Measurements from ENCODE around the gene OTOF. TPM values are rescaled to one million over a fixed set of nuclear protein-coding genes. Genes with fewer than 3 reads are reported as not detected.

The OTOF gene
- total and polyA plus RNA-seq, 2 donors (not counting 3 experiments of a cell fraction or from before 2014, with no cell fraction given): 0.06 to 0.22 TPM

GRCh38 chr2:26521054-26521912 is 43.4 kb upstream of the OTOF start:
- Histone ChIP-seq H3K9me3 (replicated peaks; ENCODE audit: control insufficient read depth, insufficient read depth, low read length) (no peaks in the 10 kb centered on the region), H3K9me1 (replicated peaks; ENCODE audit: control insufficient read depth, extremely low read depth, insufficient read depth, low read length) (no peaks in the 10 kb centered on the region), H3K27ac (ENCODE audit: insufficient read depth, low read depth, low read length) (no peak overlapping the region), H3K36me3 (ENCODE audit: control insufficient read depth in 2 of 2, extremely low read depth in 1 of 2, insufficient read depth in 2 of 2, low read length in 2 of 2) (no peaks in the 10 kb centered on the region), H3K27me3 (ENCODE audit: control insufficient read depth in 2 of 2, insufficient read depth in 2 of 2, low read length in 2 of 2) (peaks cover 3 to 10% of the 10 kb centered on the region in 2 experiments), H3K9ac (replicated peaks; ENCODE audit: extremely low read depth, insufficient read depth, low read length) (no peak overlapping the region), H3K4me3 (replicated peaks in 1 of 3; ENCODE audit: insufficient read depth in 1 of 3, low read depth in 1 of 3, low read length in 3 of 3) (no peak overlapping the region), H2AFZ (ENCODE audit: low read depth, low read length) (no peak overlapping the region), H3K4me2 (ENCODE audit: insufficient read depth, low read length) (no peak overlapping the region), H3K79me2 (ENCODE audit: control insufficient read depth, insufficient read depth, low read length) (no peaks in the 10 kb centered on the region), H4K20me1 (replicated peaks; ENCODE audit: control insufficient read depth, extremely low read depth, insufficient read depth, low read length) (no peaks in the 10 kb centered on the region), H3K4me1 (ENCODE audit: control insufficient read depth, extremely low read depth, insufficient read depth, low read length) (no peaks in the 10 kb centered on the region)
- dilution Hi-C loops (cut with MboI; ENCODE audit: extremely low pct_ligation_motif_present, low sequenced_read_pairs): no loop called here
- ChIA-PET POLR2A (no interaction called here), CTCF (interaction anchor here (0.6 to 2.3 kb wide), 11 partner anchors 14 to 225 kb away, joined by 3 to 14 read pairs (median 3); no protein-coding TSS in a partner anchor)
- TF ChIP-seq MAX (IDR thresholded peaks at IDR 0.05; ENCODE audit: insufficient read depth, insufficient read length): no peak
- TF ChIP-seq FOS (IDR thresholded peaks at IDR 0.05; ENCODE audit: borderline replicate concordance, insufficient read depth, low read length): no peak
- no peak for TF ChIP-seq POLR2AphosphoS5 (IDR thresholded peaks at IDR 0.05; ENCODE audit: insufficient read depth, low read depth, low read length)
- TF ChIP-seq JUN (IDR thresholded peaks at IDR 0.05; ENCODE audit: borderline replicate concordance, insufficient read depth, insufficient read length, low read depth): no peak
- TF ChIP-seq POLR2A (IDR thresholded peaks at IDR 0.05; ENCODE audit: low read depth, low read length): no peak
- peak; percentile 16 to 28 for TF ChIP-seq CTCF (IDR thresholded peaks at IDR 0.05; ENCODE audit: extremely low read depth in 1 of 2, insufficient read depth in 1 of 2, low read depth in 1 of 2, low read length in 2 of 2)
- TF ChIP-seq MYC (IDR thresholded peaks at IDR 0.05; ENCODE audit: low read depth, low read length): no peak
- no peak for TF ChIP-seq EZH2 (IDR thresholded peaks at IDR 0.05; ENCODE audit: borderline replicate concordance, low read depth, low read length, severe bottlenecking)
- FAIRE-seq (no peak), DNase-seq (ENCODE audit: low read depth, low spot score) (no peak)
- intact Hi-C loops (cut with micrococcal nuclease): no loop called here
- BruUV-seq (replicated peaks): no TSS peak

All from endothelial cell of umbilical vein (primary cell).